ENCODE results near the gene C16orf54.
"Not testable (repeated sequence)": the region's sequence is repeated elsewhere in the genome, so short reads cannot be mapped to it uniquely, and the experiment has no call there.

Gene C16orf54

GRCh38 chr16:29745853-29746345, at the start of gene C16orf54:
Gene C16orf54, minus strand, starts transcription at chr16:29745990. Its CDS starts 1,039 bp downstream, at chr16:29744951.
- CTCF ChIA-PET = interaction anchor here (0.8 to 0.9 kb wide), 2 partner anchors 16 to 63 kb away, joined by 3 read pairs; no protein-coding TSS in a partner anchor
- peaks cover 67% of the 10 kb centered on the region for H3K36me3 Mint-ChIP-seq

GRCh38 chr16:29794231-29794710, 48.5 kb upstream of the C16orf54 start:
- CTCF ChIA-PET = interaction anchor here (1.0 to 1.3 kb wide), 2 partner anchors 16 to 94 kb away, joined by 3 to 4 read pairs; partner anchors contain the start of gene ZG16
- no peaks in the 10 kb centered on the region for H3K27me3 Mint-ChIP-seq
- no peak overlapping the region for H3K4me3 Mint-ChIP-seq
- peaks cover 72% of the 10 kb centered on the region for H3K36me3 Mint-ChIP-seq
- H3K27ac Mint-ChIP-seq = no peak overlapping the region
- DNase-seq = no peak
- H3K9me3 Mint-ChIP-seq = no peaks in the 10 kb centered on the region
- H3K4me1 Mint-ChIP-seq = peaks cover 53% of the 10 kb centered on the region

More at GRCh38 chr16:29745853-29746345, at the start of gene C16orf54:
- Mint-ChIP-seq H3K4me1 (peaks cover 68% of the 10 kb centered on the region), H3K4me3 (peak within 1 kb of the TSS; percentile 100), H3K27ac (peak within 1 kb of the TSS; percentile 92), H3K9me3 (no peaks in the 10 kb centered on the region), H3K27me3 (peaks cover 5% of the 10 kb centered on the region)
- peak; percentile 98 for DNase-seq

GRCh38 chr16:29793153-29793552, 47.4 kb upstream of the C16orf54 start:
- peaks cover 59% of the 10 kb centered on the region for H3K4me1 Mint-ChIP-seq
- H3K27ac Mint-ChIP-seq, H3K27me3 Mint-ChIP-seq, H3K9me3 Mint-ChIP-seq, DNase-seq: not testable (repeated sequence)
- peaks cover 61% of the 10 kb centered on the region for H3K36me3 Mint-ChIP-seq
- H3K4me3 Mint-ChIP-seq = peak overlapping the region; percentile 96
- CTCF ChIA-PET = interaction anchor here (1.2 kb wide), 1 partner anchor 11 kb away, joined by 3 read pairs; no protein-coding TSS in a partner anchor

- Mint-ChIP-seq H3K4me3 (peak overlapping the region; percentile 96), H3K4me1 (peaks cover 59% of the 10 kb centered on the region), H3K27ac (peak overlapping the region; percentile 96), H3K9me3 (no peaks in the 10 kb centered on the region), H3K27me3 (no peaks in the 10 kb centered on the region), H3K36me3 (peaks cover 54% of the 10 kb centered on the region)
- CTCF ChIA-PET = interaction anchor here (0.7 to 1.0 kb wide), 2 partner anchors 9 to 24 kb away, joined by 3 read pairs; partner anchors contain the start of gene PAGR1
- DNase-seq = no peak
Observed at GRCh38 chr16:29791845-29792807, 46.3 kb upstream of the C16orf54 start.

- Mint-ChIP-seq H3K9me3 (no peaks in the 10 kb centered on the region), H3K4me1 (peaks cover 52% of the 10 kb centered on the region), H3K27me3 (no peaks in the 10 kb centered on the region), H3K4me3 (peak overlapping the region; percentile 96), H3K27ac (peak overlapping the region; percentile 96), H3K36me3 (peaks cover 45% of the 10 kb centered on the region)
- CTCF ChIA-PET = interaction anchor here (0.7 to 2.3 kb wide), 17 partner anchors 10 to 100 kb away, joined by 3 to 17 read pairs (median 5); partner anchors contain the start of gene PAGR1
- DNase-seq = no peak
Observed at GRCh38 chr16:29790949-29791844, 45.4 kb upstream of the C16orf54 start.

GRCh38 chr16:29790183-29790948, 44.6 kb upstream of the C16orf54 start, which contains the start of gene KIF22:
Gene KIF22, plus strand, starts transcription at chr16:29790751. Its CDS starts 9 bp downstream, at chr16:29790760.
- no peaks in the 10 kb centered on the region for H3K9me3 Mint-ChIP-seq
- H3K36me3 Mint-ChIP-seq = peaks cover 39% of the 10 kb centered on the region
- H3K4me1 Mint-ChIP-seq = peaks cover 55% of the 10 kb centered on the region
- H3K4me3 Mint-ChIP-seq = peak within 1 kb of the TSS; percentile 96
- CTCF ChIA-PET = interaction anchor here (0.5 to 2.3 kb wide), 20 partner anchors 9 to 244 kb away, joined by 3 to 17 read pairs (median 4); partner anchors contain the start of gene PAGR1
- H3K27ac Mint-ChIP-seq = peak within 1 kb of the TSS; percentile 96
- peak; percentile 100 for DNase-seq
- no peaks in the 10 kb centered on the region for H3K27me3 Mint-ChIP-seq

GRCh38 chr16:29789775-29790182, 44.0 kb upstream of the C16orf54 start:
- Mint-ChIP-seq H3K27ac (peak overlapping the region; percentile 96), H3K36me3 (peaks cover 33% of the 10 kb centered on the region), H3K27me3 (no peaks in the 10 kb centered on the region), H3K9me3 (no peaks in the 10 kb centered on the region), H3K4me1 (peaks cover 55% of the 10 kb centered on the region), H3K4me3 (peak overlapping the region; percentile 96)
- DNase-seq = no peak
- CTCF ChIA-PET = interaction anchor here (0.5 to 2.3 kb wide), 16 partner anchors 9 to 245 kb away, joined by 3 to 17 read pairs (median 4); partner anchors contain the start of gene PAGR1

GRCh38 chr16:29787155-29787554, 41.4 kb upstream of the C16orf54 start:
- H3K27me3 Mint-ChIP-seq, DNase-seq, H3K27ac Mint-ChIP-seq, H3K9me3 Mint-ChIP-seq, H3K4me3 Mint-ChIP-seq: not testable (repeated sequence)
- Mint-ChIP-seq H3K4me1 (peaks cover 45% of the 10 kb centered on the region), H3K36me3 (peaks cover 13% of the 10 kb centered on the region)
- CTCF ChIA-PET = interaction anchor here (1.0 to 4.0 kb wide), 3 partner anchors 49 to 86 kb away, joined by 4 to 27 read pairs (median 13); no protein-coding TSS in a partner anchor

GRCh38 chr16:29784901-29785500, 39.2 kb upstream of the C16orf54 start:
- H3K27me3 Mint-ChIP-seq = peaks cover 24% of the 10 kb centered on the region
- CTCF ChIA-PET = interaction anchor here (0.6 to 4.0 kb wide), 17 partner anchors 8 to 84 kb away, joined by 3 to 27 read pairs (median 6); partner anchors contain the start of gene PAGR1
- DNase-seq = peak; percentile 79
- H3K4me1 Mint-ChIP-seq = peaks cover 31% of the 10 kb centered on the region
- peak overlapping the region; percentile 50 for H3K27ac Mint-ChIP-seq
- H3K36me3 Mint-ChIP-seq = no peaks in the 10 kb centered on the region
- H3K4me3 Mint-ChIP-seq = peak overlapping the region; percentile 25
- H3K9me3 Mint-ChIP-seq = no peaks in the 10 kb centered on the region

GRCh38 chr16:29784157-29784556, 38.4 kb upstream of the C16orf54 start:
- DNase-seq = peak; percentile 46
- Mint-ChIP-seq H3K27me3 (peaks cover 33% of the 10 kb centered on the region), H3K4me3 (no peak overlapping the region), H3K36me3 (no peaks in the 10 kb centered on the region), H3K9me3 (no peaks in the 10 kb centered on the region), H3K4me1 (peaks cover 27% of the 10 kb centered on the region), H3K27ac (no peak overlapping the region)
- CTCF ChIA-PET = interaction anchor here (0.9 to 4.0 kb wide), 15 partner anchors 13 to 83 kb away, joined by 3 to 27 read pairs (median 6); partner anchors contain the start of gene PAGR1

- H3K27ac Mint-ChIP-seq, DNase-seq, H3K9me3 Mint-ChIP-seq, H3K36me3 Mint-ChIP-seq, H3K4me3 Mint-ChIP-seq: not testable (repeated sequence)
- CTCF ChIA-PET = interaction anchor here (0.9 to 4.0 kb wide), 4 partner anchors 24 to 82 kb away, joined by 3 to 27 read pairs (median 8); no protein-coding TSS in a partner anchor
- Mint-ChIP-seq H3K27me3 (peaks cover 41% of the 10 kb centered on the region), H3K4me1 (peaks cover 21% of the 10 kb centered on the region)
Observed at GRCh38 chr16:29783094-29783953, 37.5 kb upstream of the C16orf54 start.

Measured in activated naive CD4-positive, alpha-beta T cell treated with anti-CD3 and anti-CD28 coated beads, Interleukin-2, amount 10 ng/mL, durations not matched to agents 7 days and 5 days (primary cell).